Tibial artery (tissue), 4 donors: ENCODE data around the gene SEC14L3.
"Not testable (repeated sequence)": the region's sequence is repeated elsewhere in the genome, so short reads cannot be mapped to it uniquely, and the experiment has no call there.

Experiments used
- DNase-seq, 2 donors: peaks; one replicate each; pipeline ENCODE4 v3.0.0-alpha.2; 2019
- H3K27ac ChIP-seq, 2 donors: fragments of 200-600 bp; sonication (generic) in 1 of 2; 1 replicate in 1 of 2; 2 replicates in 1 of 2; pipeline ENCODE4 v1.5.1; 2018 to 2019; ENCODE audit warnings: mild to moderate bottlenecking in 1 of 2
- H3K27me3 ChIP-seq, 2 donors: fragments of 200-600 bp; sonication (generic) in 1 of 2; one replicate each; pipeline versions ENCODE4 v1.5.1 to v1.6.0; 2016 to 2019
- H3K36me3 ChIP-seq, 3 donors: fragments of 200-600 bp; sonication (generic) in 2 of 3; one replicate each; pipeline ENCODE4 v1.5.1; 2016 to 2019; ENCODE audit warnings: mild to moderate bottlenecking in 2 of 3
- H3K4me1 ChIP-seq, 4 donors: fragments of 200-600 bp; sonication (generic) in 2 of 4; 1 replicate in 3 of 4; 2 replicates in 1 of 4; pipeline ENCODE4 v1.5.1; 2016 to 2019
- H3K4me3 ChIP-seq, 2 donors: fragments of 200-600 bp; sonication (generic) in 1 of 2; 1 replicate in 1 of 2; 2 replicates in 1 of 2; pipeline ENCODE4 v1.5.1; 2018 to 2019; ENCODE audit warnings: mild to moderate bottlenecking in 2 of 2
- H3K9me3 ChIP-seq, 3 donors: fragments of 200-600 bp; sonication (generic) in 1 of 3; one replicate each; pipeline ENCODE4 v1.5.1; 2016 to 2019
- intact Hi-C: fragments of 100-400 bp; cut with DNase I; formaldehyde crosslinking; loops from one replicate; pipeline ENCODE4 v1.15.0; 2023; ENCODE audit warnings: low total_unique reads
- TF ChIP-seq, protein P1 (sequence below), 2 experiments: fragments of 200-600 bp in 1 of 2; fragments of 450-650 bp in 1 of 2; IDR thresholded peaks; one replicate each; pipeline ENCODE4 v1.5.1; 2017 to 2019; ENCODE audit warnings: antibody characterized with exemption in 2 of 2, mild to moderate bottlenecking in 1 of 2, moderate library complexity in 1 of 2

The SEC14L3 gene

DNA sequence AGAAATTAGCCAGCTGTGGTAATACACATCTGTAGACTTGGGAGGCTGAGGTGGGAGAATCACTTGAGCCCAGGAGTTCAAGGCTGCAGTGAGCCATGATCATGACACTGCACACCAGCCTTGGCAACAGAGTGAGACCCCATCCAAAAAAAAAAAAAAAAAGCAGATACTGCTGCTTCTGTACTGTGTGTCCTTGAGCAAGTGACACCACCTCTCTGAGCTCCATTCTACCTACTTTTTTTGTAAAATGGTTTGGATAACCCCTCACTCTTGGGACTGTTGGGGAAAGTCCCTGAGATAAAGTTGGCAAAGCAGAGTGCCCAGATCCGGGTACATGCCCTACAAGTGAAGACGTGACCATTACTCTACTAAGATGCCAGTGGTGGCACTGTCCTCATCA lies 2.7 kb downstream of the SEC14L3 start:
- H3K36me3 ChIP-seq = no peaks in the 10 kb centered on the region
- no peak overlapping the region for H3K4me3 ChIP-seq

DNA sequence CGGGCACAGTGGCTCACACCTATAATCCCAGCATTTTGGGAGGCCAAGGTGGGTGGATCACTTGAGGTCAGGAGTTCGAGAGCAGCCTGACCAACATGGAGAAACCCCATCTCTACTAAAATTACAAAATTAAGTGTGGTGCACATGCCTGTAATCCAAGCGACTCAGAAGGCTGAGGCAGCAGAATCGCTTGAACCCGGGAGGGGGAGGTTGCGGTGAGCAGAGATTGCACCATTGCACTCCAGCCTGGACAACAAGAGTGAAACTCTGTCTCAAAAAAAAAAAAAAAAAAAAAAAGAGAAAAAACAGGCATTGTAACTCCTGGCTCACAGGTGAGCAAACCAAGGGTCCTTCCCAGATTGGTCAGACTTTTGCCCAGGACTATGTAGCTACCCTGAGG lies 11.3 kb downstream of the SEC14L3 start:
- H3K27ac ChIP-seq, DNase-seq, H3K4me1 ChIP-seq, H3K9me3 ChIP-seq, intact Hi-C loops, H3K36me3 ChIP-seq, H3K4me3 ChIP-seq: not testable (repeated sequence)
- H3K27me3 ChIP-seq = peaks cover 0 to 36% of the 10 kb centered on the region in 2 donors

More for the DNA sequence above, 2.7 kb downstream of the SEC14L3 start:
- TF ChIP-seq, protein P1, sequence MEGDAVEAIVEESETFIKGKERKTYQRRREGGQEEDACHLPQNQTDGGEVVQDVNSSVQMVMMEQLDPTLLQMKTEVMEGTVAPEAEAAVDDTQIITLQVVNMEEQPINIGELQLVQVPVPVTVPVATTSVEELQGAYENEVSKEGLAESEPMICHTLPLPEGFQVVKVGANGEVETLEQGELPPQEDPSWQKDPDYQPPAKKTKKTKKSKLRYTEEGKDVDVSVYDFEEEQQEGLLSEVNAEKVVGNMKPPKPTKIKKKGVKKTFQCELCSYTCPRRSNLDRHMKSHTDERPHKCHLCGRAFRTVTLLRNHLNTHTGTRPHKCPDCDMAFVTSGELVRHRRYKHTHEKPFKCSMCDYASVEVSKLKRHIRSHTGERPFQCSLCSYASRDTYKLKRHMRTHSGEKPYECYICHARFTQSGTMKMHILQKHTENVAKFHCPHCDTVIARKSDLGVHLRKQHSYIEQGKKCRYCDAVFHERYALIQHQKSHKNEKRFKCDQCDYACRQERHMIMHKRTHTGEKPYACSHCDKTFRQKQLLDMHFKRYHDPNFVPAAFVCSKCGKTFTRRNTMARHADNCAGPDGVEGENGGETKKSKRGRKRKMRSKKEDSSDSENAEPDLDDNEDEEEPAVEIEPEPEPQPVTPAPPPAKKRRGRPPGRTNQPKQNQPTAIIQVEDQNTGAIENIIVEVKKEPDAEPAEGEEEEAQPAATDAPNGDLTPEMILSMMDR (IDR thresholded peaks at IDR 0.05) = no peak
- Histone ChIP-seq H3K9me3 (no peaks in the 10 kb centered on the region), H3K27ac (no peak overlapping the region), H3K4me1 (no peaks in the 10 kb centered on the region), H3K27me3 (peaks cover 0 to 49% of the 10 kb centered on the region in 2 donors)
- intact Hi-C loops = no loop called here
- no peak for DNase-seq

DNA sequence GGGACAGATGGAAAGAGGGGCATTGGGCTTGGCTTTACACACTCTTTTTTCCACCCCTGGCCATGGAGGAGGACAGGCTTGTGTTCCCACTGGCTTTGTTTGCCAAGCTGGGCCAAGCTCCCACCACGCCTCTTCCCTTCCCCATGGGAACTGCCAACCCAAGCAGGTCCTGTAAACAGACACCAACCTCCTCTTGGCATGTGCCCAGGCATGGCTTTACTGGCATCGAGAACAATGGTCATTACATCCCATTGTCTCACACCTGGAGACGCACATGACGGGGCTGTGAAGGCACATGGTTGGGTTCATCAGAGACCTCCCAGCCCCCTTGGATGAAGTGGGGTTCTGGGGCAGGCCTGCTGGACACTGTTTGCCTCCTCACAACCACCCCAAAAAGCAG lies 11.7 kb downstream of the SEC14L3 start:
- H3K27me3 ChIP-seq = peaks cover 0 to 37% of the 10 kb centered on the region in 2 donors
- no peak overlapping the region for H3K27ac ChIP-seq
- no peaks in the 10 kb centered on the region for H3K9me3 ChIP-seq
- no peak for DNase-seq
- H3K4me1 ChIP-seq = no peaks in the 10 kb centered on the region
- H3K4me3 ChIP-seq = no peak overlapping the region
- intact Hi-C loops = no loop called here
- no peaks in the 10 kb centered on the region for H3K36me3 ChIP-seq
- TF ChIP-seq, protein P1 (IDR thresholded peaks at IDR 0.05) = no peak

DNA sequence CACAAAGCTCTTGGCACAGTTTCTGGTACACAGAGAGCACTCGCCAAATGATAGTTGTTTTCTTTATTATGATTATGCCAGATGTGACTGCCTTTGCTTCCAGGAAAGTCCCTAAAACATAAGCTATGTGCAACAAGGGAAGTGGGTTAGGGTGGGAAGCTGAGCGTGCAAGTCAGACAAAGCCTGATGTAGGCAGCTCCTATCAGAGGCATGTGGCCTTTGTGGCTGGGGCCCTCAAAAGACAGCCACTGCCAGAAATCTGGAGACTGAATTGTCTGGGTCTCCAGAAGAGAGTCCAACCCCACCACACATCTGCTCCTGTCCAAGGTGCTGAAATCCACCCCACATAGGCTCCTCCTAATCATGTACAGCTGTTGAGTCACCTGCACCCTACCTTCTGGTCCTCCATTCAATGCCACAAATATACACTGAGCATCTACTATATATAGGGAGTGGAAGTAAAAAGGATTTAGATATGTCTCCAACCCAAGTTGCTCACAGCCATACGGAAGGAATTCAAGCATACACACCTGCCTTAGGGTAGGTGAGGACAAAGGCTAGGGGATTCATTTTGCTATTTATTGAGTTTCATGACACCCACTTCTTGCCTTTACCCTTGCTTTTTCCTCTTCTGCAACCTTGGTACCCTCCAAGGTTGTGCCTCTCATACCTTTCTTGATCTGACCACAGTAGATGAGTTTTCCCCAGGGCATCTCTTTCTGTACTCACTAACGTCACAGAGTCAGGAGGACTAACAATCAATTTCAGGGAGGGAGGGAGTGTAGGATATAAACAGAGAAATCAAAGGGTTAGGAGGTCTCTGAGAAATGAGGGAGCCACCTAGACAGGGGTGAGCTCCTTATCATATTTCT lies 12.4 kb downstream of the SEC14L3 start:
- Histone ChIP-seq H3K27me3 (peaks cover 0 to 37% of the 10 kb centered on the region in 2 donors), H3K36me3 (no peaks in the 10 kb centered on the region), H3K27ac (no peak overlapping the region), H3K9me3 (no peaks in the 10 kb centered on the region), H3K4me1 (no peaks in the 10 kb centered on the region), H3K4me3 (no peak overlapping the region)
- TF ChIP-seq, protein P1 (IDR thresholded peaks at IDR 0.05) = no peak
- no peak for DNase-seq
- intact Hi-C loops = no loop called here

DNA sequence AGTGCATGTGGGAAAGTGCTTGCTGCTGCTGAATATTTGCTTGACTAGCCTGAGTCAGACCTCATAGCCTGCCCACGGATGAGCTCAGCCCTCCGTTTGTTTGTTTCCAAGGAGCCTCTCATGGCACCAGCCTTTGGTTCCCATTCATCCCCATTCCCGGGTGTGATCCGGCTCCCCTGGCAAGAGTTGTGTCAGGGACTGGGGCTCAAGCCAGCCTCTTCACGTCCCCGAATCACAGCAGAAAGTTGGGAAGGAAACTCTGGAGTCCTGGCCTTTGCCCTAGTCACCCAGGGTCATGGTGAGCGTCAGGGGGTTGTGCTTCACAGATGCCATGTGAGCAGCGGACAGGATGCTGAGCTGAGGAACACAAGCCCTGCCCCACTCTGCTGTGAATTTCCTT lies 13.8 kb downstream of the SEC14L3 start:
- intact Hi-C loops = no loop called here
- Histone ChIP-seq H3K4me1 (no peaks in the 10 kb centered on the region), H3K27me3 (peaks cover 0 to 37% of the 10 kb centered on the region in 2 donors), H3K9me3 (no peaks in the 10 kb centered on the region), H3K36me3 (no peaks in the 10 kb centered on the region), H3K27ac (no peak overlapping the region), H3K4me3 (no peak overlapping the region)
- TF ChIP-seq, protein P1 (IDR thresholded peaks at IDR 0.05) = no peak
- DNase-seq = no peak

DNA sequence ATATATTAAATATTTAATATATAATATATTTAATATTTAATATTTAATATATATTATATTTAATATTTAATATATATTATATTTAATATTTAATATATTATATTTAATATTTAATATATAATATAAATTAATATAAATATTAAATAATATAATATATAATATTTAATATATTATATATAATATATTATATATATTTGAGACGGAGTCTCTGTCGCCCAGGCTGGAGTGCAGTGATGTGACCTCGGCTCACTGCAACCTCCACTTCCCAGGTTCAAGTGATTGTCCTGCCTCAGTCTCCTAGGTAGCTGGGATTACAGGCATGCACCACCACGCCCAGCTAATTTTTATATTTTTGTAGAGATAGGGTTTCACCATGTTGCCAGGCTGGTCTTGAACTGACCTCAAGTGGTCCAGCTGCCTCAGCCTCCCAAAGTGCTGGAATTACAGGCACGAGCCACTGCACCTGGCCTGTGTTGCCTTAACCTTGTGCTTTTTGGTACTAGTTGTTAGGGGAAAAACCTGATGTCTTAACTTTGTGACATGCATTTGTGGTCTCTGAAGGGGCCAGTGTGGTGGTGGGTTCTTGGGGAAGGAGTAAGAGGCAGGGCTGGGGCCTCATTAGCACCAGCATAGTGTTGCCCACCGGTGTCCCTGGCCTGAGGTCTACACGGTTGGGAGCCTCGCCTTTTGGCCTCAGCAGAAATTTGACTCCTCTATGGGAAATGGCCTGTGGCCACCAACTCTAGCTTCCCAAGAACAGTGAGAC lies 16.6 kb downstream of the SEC14L3 start:
- H3K9me3 ChIP-seq = no peaks in the 10 kb centered on the region
- no peaks in the 10 kb centered on the region for H3K4me1 ChIP-seq
- H3K27ac ChIP-seq = no peak overlapping the region
- no peak for DNase-seq
- TF ChIP-seq, protein P1 (IDR thresholded peaks at IDR 0.05) = no peak
- no peak overlapping the region for H3K4me3 ChIP-seq
- intact Hi-C loops = no loop called here
- peaks cover 0 to 40% of the 10 kb centered on the region in 2 donors for H3K27me3 ChIP-seq
- no peaks in the 10 kb centered on the region for H3K36me3 ChIP-seq
